Measurements from ENCODE around the gene ARHGEF17. TPM values are rescaled to one million over a fixed set of nuclear protein-coding genes. Genes with fewer than 3 reads are reported as not detected.

ARHGEF17 gene
- polyA plus RNA-seq, 3 donors = 0.16 to 1.2 (median 0.55) TPM

DNA sequence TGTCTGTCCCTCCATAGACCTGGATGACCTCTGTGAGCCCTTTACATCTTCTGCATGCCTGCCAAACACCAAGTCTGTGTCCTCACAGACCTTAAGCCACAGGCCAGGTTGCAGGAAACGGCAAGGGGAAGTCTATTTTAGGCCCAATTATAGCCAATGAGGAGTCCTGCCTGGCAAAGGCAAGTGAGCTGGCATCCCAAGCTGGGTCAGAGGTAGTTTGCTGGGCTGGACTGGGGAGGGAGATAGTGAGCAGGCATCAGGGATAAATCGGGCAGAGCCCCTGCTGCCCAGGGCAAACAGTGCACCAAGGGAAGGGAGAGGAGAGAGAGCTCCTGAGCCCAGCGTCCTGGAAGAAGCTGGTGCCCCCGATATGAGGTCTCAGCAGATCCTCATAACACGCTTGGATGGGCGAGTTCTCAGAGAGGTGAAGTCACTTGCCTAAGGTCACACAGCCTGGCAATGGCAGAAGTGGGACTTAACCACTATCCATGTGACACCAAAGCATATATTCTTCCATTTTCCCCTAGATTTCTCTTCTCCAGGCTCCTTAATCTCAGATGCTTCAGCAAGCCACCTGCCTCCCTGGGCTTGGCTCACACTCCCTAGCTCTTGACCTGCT, 64.4 kb downstream of the ARHGEF17 start:
- peak; percentile 48 to 62 (median 50) for DNase-seq
- H2AFZ ChIP-seq (ENCODE audit: insufficient read depth, low read depth, low read length, poor library complexity, severe bottlenecking) = no peak overlapping the region
- WGBS (ENCODE audit: insufficient coverage) = 35% methylated on average over 6 of the region's 6 CpGs

DNA sequence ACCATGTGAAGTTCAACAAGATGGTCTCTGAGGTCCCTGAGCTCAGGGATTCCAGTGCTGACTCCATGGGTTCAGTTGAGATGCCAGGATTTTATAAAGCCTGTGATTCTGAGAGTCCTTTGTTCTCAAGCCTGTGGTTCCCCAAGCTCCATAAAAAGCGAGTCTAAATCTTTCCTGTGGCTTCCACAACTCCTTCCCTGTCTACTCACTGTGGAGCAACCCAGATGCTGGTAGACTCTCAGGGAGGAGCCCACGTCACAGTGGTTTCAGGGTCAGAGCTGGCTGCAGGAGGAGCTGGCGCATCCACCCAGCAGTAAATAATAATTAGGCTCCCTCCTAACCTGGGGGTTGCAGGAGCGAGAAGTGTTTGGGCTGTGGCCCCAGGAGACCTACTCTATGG, 66.1 kb downstream of the ARHGEF17 start:
- Histone ChIP-seq H3K4me1 (ENCODE audit: control insufficient read depth in 1 of 2, insufficient read depth in 2 of 2, low read length in 2 of 2) (peaks cover 36 to 41% of the 10 kb centered on the region in 2 donors), H3K36me3 (replicated peaks in 1 of 2; ENCODE audit: control insufficient read depth in 1 of 2, insufficient read depth in 2 of 2, low read length in 2 of 2) (peaks cover 0 to 8% of the 10 kb centered on the region in 2 donors), H3K4me3 (replicated peaks in 1 of 3; ENCODE audit: low read depth in 2 of 3, low read length in 3 of 3) (no peak overlapping the region), H3K9ac (ENCODE audit: insufficient read depth, low read length, poor library complexity, severe bottlenecking) (no peak overlapping the region), H3K79me2 (ENCODE audit: insufficient read depth, low read length) (peaks cover 37% of the 10 kb centered on the region), H3K4me2 (replicated peaks; ENCODE audit: extremely low read depth, low read length, poor library complexity, severe bottlenecking) (no peak overlapping the region), H4K20me1 (ENCODE audit: insufficient read depth, low read length) (peaks cover 30% of the 10 kb centered on the region), H3K27me3 (ENCODE audit: control insufficient read depth in 2 of 2, insufficient read depth in 2 of 2, low read length in 2 of 2) (no peaks in the 10 kb centered on the region), H3K9me3 (replicated peaks in 1 of 2; ENCODE audit: control insufficient read depth in 1 of 2, insufficient read depth in 1 of 2, low read length in 2 of 2) (no peaks in the 10 kb centered on the region), H2AFZ (ENCODE audit: insufficient read depth, low read depth, low read length, poor library complexity, severe bottlenecking) (no peak overlapping the region), H3K27ac (ENCODE audit: low read depth in 1 of 2, low read length in 2 of 2) (no peak overlapping the region)
- H3K9me3 Mint-ChIP-seq = no peaks in the 10 kb centered on the region
- peaks cover 15 to 19% of the 10 kb centered on the region in 2 donors for H3K36me3 Mint-ChIP-seq
- intact Hi-C loops (cut with micrococcal nuclease) = no loop called here
- TF ChIP-seq, protein P1, sequence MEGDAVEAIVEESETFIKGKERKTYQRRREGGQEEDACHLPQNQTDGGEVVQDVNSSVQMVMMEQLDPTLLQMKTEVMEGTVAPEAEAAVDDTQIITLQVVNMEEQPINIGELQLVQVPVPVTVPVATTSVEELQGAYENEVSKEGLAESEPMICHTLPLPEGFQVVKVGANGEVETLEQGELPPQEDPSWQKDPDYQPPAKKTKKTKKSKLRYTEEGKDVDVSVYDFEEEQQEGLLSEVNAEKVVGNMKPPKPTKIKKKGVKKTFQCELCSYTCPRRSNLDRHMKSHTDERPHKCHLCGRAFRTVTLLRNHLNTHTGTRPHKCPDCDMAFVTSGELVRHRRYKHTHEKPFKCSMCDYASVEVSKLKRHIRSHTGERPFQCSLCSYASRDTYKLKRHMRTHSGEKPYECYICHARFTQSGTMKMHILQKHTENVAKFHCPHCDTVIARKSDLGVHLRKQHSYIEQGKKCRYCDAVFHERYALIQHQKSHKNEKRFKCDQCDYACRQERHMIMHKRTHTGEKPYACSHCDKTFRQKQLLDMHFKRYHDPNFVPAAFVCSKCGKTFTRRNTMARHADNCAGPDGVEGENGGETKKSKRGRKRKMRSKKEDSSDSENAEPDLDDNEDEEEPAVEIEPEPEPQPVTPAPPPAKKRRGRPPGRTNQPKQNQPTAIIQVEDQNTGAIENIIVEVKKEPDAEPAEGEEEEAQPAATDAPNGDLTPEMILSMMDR (IDR thresholded peaks at IDR 0.05) = no peak
- peaks cover 42% of the 10 kb centered on the region for H3K4me1 Mint-ChIP-seq
- no peak for DNase-seq
- no peak overlapping the region for H3K27ac Mint-ChIP-seq
- no peak overlapping the region for H3K4me3 Mint-ChIP-seq
- WGBS (ENCODE audit: insufficient coverage) = 88% methylated on average over 1 of the region's 4 CpGs
- peaks cover 0 to 6% (median 6%) of the 10 kb centered on the region in 3 donors for H3K27me3 Mint-ChIP-seq (ENCODE audit: low read depth in 3 of 3)

More for the DNA sequence above, 64.4 kb downstream of the ARHGEF17 start:
- TF ChIP-seq, protein P1 (IDR thresholded peaks at IDR 0.05) = peak; percentile 59
- peaks cover 21% of the 10 kb centered on the region for H3K79me2 ChIP-seq (ENCODE audit: insufficient read depth, low read length)
- no peaks in the 10 kb centered on the region for H3K36me3 ChIP-seq (replicated peaks in 1 of 2; ENCODE audit: control insufficient read depth in 1 of 2, insufficient read depth in 2 of 2, low read length in 2 of 2)
- peak overlapping the region in 1 of 2 donors; percentile 37 for H3K4me3 Mint-ChIP-seq
- peaks cover 13% of the 10 kb centered on the region for H4K20me1 ChIP-seq (ENCODE audit: insufficient read depth, low read length)
- H3K36me3 Mint-ChIP-seq = peaks cover 0 to 7% of the 10 kb centered on the region in 2 donors
- peaks cover 26% of the 10 kb centered on the region for H3K4me1 Mint-ChIP-seq
- peaks cover 19 to 24% of the 10 kb centered on the region in 2 donors for H3K4me1 ChIP-seq (ENCODE audit: control insufficient read depth in 1 of 2, insufficient read depth in 2 of 2, low read length in 2 of 2)
- H3K4me2 ChIP-seq (replicated peaks; ENCODE audit: extremely low read depth, low read length, poor library complexity, severe bottlenecking) = no peak overlapping the region
- intact Hi-C loops (cut with micrococcal nuclease) = no loop called here
- no peaks in the 10 kb centered on the region for H3K9me3 Mint-ChIP-seq
- peak overlapping the region in 2 of 7 donors; percentile 1 to 23 for H3K27ac Mint-ChIP-seq
- H3K9ac ChIP-seq (ENCODE audit: insufficient read depth, low read length, poor library complexity, severe bottlenecking) = no peak overlapping the region
- H3K27ac ChIP-seq (ENCODE audit: low read depth in 1 of 2, low read length in 2 of 2) = no peak overlapping the region
- H3K27me3 ChIP-seq (ENCODE audit: control insufficient read depth in 2 of 2, insufficient read depth in 2 of 2, low read length in 2 of 2) = no peaks in the 10 kb centered on the region
- no peak overlapping the region for H3K4me3 ChIP-seq (replicated peaks in 1 of 3; ENCODE audit: low read depth in 2 of 3, low read length in 3 of 3)
- peaks cover 1 to 6% (median 6%) of the 10 kb centered on the region in 3 donors for H3K27me3 Mint-ChIP-seq (ENCODE audit: low read depth in 3 of 3)
- no peaks in the 10 kb centered on the region for H3K9me3 ChIP-seq (replicated peaks in 1 of 2; ENCODE audit: control insufficient read depth in 1 of 2, insufficient read depth in 1 of 2, low read length in 2 of 2)
